ENCODE data around the gene MYO19.
"Not testable (repeated sequence)": the region's sequence is repeated elsewhere in the genome, so short reads cannot be mapped to it uniquely, and the experiment has no call there.

The MYO19 gene

DNA sequence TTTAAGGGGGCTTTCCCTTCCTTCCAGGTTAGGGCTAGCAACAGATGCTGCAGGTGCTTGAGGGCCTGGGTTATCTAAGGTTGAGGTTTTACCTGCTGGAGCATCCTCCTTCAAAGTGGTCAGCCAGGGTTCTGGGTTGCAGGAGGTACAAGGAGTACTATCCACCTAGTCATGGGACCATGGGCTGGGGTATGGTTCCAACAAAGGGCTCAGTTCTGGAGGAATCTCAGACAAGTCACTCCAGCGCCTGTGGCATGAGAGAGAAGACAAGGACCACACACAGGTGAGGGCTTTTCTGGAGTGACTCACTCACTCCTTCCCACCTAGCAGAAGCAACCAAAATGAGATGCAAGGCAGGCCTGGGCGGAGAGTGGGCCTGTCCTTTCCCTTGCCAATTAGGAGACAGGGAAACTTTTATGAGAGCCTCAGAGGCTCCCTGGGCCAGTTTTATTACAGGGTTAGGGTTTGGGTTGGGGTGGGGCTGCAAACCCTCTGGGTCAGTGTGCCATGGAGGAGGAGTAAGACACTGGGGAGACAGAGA is 2.2 kb downstream of the MYO19 start:
- DNase-seq (ENCODE audit: low spot score), result no peak

DNA sequence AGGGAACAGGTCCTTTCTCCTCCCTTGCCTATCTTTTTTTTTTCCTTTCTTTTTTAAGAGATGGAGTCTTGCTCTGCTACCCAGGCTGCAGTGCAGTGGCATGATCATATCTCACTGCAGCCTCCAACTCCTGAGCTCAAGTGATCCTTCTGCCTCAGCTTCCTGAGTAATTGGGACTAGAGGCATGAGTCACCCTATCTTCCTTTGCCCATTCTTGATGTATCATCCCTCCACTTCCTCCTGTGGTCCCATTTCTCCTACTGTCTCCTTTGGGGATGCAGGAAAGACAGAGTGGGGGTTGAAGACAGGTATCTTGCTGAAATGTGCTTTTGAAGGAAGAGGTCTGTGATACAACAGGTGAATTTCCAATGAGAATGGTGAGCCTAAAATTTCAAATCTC is 5.5 kb downstream of the MYO19 start:
- DNase-seq (ENCODE audit: low spot score), result no peak

DNA sequence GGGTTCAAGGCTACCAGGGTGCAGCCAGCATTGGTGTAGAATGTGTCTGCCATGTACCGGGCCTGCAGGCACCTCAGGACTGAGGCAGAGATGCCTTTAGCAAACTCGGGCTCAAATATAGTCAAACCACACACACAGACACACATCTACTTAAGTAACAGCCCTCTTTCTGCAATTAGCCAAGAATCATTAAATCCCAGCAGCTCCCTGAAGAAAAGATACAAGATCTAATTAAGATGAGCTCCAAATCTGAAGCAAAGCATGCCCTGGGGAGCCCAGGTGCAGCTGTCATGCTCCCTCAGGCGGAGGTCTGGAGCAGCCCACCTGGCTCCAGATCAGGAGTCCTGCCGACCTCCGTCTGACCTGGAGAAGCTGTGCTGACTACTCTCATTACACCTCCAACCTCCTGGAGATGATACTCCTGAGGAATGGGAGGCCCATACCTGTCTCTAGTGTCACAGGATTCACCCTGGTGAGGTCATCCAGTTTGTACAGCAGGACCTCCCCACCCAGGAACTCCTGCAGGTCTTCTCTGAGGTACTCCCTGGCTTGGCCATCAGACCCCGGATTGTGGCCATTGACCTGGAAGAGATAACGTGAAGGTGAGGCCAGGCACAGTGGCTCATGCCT is 6.9 kb downstream of the MYO19 start:
- DNase-seq (ENCODE audit: low spot score), result no peak

DNA sequence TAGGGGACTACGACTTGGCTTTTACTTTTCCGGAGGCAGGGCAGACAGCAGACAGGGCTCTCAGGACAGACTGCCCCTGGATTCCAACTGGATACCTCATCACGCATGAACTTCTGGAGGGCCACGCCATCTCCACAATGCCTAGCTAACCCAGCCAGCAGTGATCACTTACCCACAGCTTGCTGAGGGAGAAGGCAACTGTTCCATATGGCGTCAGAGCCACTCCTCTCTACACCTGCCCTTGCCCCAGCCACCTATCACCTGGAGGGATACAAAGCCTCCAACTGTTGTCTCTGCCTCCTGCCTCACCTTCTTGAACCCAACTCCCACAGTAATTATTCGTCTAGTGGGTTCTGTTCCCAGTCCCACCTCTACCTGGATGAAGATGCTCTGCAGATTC is 8.8 kb downstream of the MYO19 start:
- DNase-seq (ENCODE audit: low spot score), result no peak

DNA sequence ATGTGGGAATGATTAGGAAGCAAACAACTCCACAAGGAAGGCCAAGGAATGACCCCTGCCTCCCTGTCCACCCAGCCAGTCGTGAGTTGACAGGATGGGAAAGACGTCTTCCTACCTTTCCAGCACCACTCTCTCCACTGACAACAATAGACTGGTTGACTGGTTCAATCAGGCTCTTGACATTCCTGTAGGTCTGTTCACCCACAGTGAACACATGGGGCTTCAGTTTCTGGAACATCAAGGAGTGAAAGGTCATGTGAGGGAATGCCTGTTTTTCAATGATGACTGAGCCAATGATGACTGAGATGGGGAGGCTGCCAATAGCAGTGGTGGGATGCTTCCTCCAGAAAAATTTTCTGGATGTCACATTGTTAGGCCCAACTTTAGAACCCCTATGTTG is 9.6 kb downstream of the MYO19 start:
- no peak for DNase-seq (ENCODE audit: low spot score)

DNA sequence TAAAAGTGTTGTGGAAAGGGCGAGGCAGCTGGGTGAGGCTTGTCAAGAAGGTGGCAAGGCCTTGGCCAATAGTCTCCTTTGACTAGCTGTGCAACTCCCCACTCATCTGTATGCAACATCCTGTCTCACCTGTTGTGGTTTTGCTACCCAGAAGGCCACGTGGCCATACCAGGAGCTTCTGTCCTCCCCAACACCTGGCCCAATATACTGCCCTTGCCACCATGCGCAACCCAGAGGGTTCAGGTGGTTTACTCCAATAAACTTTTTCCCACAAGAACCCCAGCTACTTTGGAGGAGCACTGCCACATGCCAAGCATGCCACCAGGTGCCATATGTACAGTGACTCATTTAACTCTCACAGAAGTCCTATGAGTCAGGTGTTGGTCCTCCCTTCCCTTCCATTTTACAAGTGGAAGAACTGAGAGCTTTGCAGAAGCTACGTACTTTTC is 10.2 kb downstream of the MYO19 start:
- no peak for DNase-seq (ENCODE audit: low spot score)

DNA sequence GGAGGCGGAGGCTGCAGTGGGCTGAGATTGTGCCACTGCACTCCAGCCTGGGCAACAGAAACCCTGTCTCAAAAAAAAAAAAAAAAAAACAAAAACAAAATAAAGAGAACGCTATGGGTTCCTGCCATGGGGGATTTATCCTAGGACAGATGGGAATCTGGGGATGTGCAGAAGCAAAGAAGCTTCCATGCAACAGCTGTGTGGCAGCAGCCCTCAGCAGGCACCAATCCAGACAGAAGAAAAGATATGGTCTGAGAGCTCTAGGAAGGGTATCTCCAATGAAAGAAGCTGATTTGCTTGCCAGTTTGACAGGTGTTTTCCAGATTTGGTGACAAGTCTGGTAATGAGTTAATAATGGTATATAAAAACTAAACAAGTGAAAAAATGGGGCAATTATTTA is 11.6 kb downstream of the MYO19 start:
- no peak for DNase-seq (ENCODE audit: low spot score)

DNA sequence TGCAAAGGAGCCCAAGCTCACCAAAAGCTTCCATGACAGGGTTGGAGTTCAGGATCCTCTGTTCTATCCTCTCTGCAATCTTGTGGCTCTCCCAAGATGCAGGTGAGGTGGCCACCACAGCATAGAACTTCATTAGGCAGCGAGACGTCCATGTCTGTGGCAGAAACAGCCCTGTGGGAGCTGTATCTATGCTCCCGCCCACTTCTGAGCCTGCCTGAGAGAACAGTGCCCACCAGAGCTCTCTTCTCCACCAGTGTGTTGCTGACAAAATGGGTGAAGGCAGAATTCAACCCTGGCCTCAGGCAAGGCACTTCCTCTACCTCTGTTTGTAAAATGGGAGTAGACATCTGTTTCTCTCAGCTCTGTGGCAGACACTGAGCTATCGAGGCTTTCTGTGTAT is 18.8 kb downstream of the MYO19 start:
- no peak for DNase-seq (ENCODE audit: low spot score)

DNA sequence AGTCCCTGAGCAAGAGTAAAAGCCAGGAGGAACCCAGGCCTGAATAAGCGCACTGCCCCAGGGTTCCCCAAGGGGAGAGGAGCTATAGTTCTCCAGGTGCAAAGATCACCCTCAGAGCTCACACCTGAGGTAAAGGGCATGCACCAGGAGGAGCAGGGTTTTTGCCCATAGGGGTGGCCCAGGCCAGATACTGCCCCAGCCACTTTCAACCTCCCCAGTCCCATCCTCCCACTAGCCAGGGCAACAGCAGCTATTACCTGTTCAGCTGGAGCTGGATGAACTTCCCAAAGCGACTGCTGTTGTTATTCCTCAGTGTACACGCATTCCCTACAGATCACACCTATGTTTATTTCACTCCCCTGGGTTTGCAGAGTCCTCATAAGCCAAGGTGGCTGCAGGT is 19.8 kb downstream of the MYO19 start:
- no peak for DNase-seq (ENCODE audit: low spot score)

DNA sequence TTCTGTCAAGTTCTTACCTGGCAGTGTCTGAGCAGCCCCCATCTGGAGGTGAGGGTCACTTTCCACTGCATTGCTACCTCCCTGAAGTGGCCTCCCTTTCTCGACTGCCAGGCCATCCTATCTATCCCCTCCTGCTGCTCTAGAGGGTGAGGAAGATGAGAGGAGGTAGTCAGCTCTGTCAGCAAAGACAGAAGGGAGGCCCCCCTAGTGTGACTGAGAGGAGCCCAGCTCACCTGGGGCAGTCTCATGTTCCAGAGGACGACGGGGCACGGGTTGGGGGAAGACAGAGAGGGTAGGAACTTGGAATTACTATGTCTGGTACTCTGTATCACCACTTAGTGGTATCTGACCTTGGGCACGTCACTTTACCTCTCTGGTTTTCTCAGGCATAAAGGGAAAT is 22.0 kb downstream of the MYO19 start:
- DNase-seq (ENCODE audit: low spot score), result no peak

DNA sequence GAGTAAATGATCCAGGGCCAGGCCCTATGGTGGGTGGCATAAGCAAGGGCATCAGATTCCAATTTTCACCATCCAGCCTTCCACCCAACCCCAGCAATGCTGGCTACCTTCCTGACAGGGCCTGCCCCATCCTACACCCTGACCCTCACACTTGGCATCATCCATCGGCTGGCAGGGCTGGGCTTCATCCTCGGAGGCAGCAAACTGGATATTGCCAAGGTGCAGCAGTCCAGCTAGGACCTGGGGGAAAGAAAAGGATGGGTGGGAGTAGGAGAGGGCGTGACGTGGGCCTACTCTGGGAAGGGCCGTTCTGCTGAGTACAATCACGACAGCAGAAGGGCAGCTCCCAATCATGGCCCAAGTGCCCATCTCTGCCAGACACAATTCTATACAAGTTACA is 23.5 kb downstream of the MYO19 start:
- DNase-seq (ENCODE audit: low spot score), result no peak

DNA sequence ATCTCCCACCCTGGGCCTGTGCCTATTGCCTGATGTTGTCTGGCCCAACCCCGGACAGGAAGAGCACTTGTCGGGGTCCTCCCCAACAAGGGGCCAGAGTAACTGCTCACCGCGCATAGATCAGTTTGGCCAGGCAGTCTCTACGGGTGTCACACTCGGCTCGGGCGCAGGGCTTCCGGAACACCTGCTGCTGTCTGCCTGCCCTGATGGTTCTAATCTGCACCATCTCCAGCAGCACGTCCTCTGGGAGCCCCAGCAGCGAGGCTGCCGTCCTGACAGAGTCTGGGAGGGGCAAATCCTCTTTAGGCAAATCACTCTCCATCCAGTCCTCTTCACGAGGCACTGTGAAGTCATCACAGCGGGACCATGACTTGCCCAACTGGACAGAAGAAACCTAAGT is 24.0 kb downstream of the MYO19 start:
- DNase-seq (ENCODE audit: low spot score), result peak; percentile 83

DNA sequence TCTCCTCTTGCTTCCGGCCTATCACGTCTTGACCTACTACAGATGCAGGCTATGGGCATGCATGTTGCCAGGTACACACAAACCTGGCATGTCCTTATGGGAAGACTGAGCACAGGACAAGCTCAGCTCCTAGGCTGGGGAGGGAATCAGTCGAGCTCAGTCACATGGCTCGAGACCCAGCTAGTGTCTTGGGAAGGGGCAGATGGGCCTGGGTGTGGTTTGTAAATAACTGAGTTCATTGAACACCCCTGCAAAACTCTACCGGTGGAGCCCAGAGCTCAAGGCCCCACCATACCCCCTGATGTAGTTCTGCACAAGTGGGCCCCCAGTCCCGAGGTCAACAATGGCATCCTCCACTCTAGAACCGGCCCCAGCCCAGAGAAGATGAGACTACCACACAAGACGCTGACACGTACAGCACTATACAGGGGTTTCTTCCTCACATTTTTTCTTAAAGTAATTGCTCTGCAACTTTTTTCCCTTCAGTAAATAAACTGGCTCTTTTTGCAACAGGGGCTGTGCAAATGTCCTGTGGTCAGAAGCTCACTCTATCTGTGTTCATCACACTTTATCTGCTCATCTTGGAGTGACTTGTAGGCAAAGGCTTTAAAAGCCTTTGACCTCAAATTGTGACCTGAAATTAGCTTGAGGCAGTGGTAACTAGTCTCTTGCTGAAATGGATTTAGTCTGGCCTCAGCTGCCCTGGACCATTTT is 25.2 kb downstream of the MYO19 start:
- DNase-seq (ENCODE audit: low spot score), result no peak

DNA sequence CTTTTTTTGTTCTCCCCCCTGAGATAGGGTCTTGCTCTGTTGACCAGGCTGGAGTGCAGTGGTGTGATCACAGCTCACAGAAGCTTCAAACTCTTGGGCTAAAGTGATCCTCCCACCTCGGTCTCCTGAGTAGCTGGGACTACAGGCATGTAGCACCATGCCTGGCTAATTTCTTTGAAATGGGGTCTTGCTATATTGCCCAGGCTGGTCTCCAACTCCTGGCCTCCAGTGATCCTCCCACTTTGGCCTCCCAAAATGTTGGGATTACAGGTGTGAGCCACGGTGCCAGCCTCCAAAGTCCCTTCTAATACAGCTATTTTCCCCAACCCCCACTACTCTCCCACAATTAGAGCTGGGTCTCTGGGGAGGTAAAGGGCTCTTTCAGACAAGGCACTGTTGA is 26.2 kb downstream of the MYO19 start:
- DNase-seq (ENCODE audit: low spot score), result not testable (repeated sequence)

DNA sequence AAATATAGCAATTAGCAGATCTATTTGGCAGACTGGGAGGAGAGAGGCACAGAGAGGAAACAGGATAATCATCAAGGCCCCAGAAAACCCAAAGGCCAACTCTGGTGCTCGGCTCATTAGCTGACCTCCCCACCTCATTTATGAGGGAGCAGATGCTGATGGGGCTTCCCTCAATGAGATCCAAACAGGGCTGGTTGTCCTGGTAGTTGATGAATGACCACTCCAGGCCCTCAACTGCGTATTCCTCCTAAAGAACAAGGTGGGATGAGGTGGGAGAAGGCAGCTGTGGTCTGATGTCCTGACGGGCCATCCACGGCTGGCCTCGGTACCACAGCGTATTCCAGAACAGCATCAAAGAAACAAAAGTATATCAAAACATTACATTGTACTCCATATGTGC is 27.4 kb downstream of the MYO19 start:
- no peak for DNase-seq (ENCODE audit: low spot score)

DNA sequence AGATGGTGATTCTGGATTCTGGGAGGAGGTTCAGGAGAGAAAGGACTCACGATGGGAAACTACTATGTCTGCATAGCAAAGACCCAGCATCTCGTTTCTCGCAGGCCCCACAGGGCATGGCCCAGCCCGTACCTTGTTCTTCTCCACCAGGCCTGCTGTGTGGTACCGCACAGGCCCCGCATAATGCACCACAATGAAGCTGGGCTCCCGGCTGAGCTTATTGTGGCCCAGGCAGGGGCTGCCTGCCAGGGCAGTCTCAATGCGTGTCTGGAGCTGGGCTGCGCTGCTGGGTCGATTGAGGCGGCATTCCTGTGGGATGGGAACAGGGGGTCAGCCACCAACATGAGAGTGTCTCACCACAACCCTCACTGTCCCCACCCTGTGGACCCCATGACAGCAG is 27.8 kb downstream of the MYO19 start:
- DNase-seq (ENCODE audit: low spot score), result no peak

DNA sequence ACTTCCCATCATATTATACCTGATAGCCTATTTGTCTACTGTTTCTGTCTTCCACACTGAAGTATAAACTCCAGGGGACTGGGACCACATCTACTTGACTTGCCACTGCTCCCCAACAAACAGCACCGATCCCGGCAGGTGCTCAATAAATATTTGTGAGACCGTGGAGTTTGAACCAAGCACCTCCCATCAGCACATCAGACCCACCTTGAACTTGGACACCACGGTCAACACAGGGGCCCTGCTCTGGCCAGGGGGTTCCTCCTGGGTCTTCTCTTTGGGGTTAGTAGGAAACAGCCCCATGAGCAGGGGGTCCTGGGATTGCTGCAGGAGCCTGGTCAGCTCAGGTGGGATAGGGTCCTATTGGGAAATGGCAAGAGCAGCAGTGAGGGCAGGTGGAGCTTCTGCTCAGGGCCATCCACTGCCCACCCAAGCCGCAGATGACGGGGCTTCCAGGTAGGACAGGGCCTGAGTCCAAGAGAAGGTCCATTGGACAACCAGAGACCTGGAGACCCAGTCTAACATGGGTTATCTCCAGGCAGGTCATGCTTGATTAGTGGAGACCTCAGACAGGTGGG is 28.3 kb downstream of the MYO19 start:
- no peak for DNase-seq (ENCODE audit: low spot score)

DNA sequence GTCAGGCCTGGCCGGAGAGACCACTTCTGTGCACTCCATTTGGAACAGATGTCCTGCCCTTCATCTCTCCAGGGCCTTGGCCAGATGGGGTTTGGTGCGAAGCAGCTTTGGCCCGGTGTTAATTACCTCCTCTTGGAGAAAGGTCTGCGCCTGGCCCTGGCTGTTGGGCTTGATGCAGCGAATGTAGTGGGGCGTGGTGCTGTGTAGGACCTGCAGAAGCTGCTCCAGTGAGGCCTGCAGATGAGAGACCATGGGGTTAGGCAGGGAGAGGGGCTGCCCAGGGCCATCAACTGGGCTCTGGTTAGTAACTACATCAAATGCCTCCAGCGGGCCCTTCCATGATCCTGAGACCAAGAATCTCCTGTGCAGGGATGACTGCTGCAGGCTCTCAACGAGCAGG is 29.5 kb downstream of the MYO19 start:
- DNase-seq (ENCODE audit: low spot score), result no peak

DNA sequence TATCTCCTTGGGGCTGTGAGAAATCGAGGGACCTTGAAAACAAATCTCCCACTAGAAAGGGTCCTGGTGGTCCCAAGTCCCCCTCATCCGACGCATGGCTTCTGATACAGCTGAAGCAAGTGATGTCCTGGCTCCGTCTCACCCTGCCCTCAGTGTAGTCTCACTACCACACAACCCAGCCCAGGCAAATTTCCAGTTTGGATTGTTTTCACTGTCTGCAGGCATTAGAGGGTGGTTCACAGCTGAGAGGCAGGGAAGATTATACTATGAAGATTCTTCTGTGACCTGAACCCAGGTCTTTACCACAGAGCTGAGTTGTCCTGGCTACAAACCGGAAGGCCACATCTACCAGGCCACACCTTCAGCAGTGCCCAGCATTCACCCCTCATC is 30.5 kb downstream of the MYO19 start:
- no peak for DNase-seq (ENCODE audit: low spot score)

DNA sequence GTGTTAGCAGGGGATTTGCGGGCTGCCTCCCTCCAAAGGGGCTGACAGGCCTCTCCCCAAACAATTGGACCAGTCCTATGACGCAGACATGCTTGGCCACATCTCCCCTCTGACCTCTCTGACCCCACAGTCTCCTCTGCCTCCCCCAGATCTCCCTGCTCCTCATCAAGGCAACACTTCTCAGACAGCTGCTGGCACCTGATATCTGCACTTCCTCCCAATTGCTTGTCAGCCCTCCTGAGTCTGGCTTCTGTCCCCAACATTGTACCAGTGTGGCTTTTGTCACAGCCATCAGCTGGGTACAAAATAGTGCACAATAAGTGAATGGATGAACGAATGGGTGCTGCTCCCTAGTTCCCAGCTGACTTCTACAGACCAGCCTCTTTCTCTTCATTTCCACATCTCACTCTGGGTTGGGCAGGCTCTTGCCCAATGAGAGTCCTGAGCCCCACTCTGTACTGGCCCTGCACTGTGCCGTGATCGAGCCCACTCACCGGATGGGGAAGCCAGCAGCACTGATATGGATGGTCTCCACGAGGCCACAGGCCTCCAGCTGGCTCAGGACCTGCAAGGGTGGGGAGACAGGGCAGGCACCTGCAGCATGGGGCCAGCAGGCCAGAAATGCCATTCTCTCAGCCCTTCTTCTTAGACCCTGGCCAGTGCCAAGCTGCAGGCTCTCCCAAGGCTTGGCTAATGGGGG is 31.1 kb downstream of the MYO19 start:
- DNase-seq (ENCODE audit: low spot score), result no peak

DNA sequence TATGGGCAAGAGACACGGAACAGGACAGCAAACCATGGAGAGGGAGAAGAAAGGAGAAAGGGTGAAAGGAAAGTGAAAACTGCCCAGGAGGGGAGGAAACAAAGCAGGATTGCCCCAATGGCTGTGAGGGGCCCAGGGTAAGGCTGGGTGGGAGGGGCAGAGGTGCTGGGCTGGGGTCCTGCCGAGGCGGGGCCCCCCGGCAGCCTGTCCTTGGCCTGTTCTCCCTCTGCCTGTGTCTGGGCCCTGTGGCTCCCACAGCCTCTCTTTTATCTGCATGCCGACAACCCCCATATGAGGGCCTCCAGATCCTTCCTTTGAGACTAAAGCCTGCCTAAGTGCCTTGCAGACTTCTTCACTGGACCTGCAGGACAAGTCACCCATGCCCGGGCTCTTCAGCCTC is 32.7 kb downstream of the MYO19 start:
- DNase-seq (ENCODE audit: low spot score), result no peak

DNA sequence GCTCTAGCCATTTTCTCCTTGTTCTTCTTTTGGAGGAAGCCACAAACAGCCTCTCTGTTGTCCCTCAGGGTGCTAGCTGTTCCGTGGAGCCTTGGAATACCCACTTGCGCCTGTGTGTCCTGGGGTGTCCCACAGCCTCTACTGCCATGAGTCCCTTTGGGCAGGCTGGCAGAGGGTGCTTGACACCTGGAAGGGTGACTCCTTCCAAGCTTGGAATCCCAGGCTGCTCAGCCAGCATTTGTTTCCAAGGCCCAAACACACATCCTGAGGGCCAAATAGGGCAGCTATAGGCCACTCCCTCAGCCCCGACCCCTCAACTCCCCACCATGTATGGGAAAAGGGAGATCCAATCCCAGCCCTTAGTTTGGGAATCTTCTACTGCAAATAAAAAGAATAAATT is 33.3 kb downstream of the MYO19 start:
- DNase-seq (ENCODE audit: low spot score), result no peak
